Transverse colon (tissue), 3 donors: ENCODE data around the gene UBALD2.

Experiments used
- CTCF ChIP-seq, 5 experiments: fragments of 200-600 bp in 3 of 5; fragments of 450-650 bp in 2 of 5; sonication (generic) in 3 of 5; IDR thresholded peaks; 1 replicate in 2 of 5; 2 replicates in 3 of 5; pipeline ENCODE4 v1.5.1; 2016 to 2017; ENCODE audit warnings: antibody characterized with exemption in 5 of 5, inconsistent platforms in 3 of 5, mild to moderate bottlenecking in 2 of 5, moderate library complexity in 1 of 5
- POLR2A ChIP-seq: fragments of 450-650 bp; IDR thresholded peaks from one replicate; pipeline ENCODE4 v1.6.1; 2016; ENCODE audit warnings: antibody characterized with exemption, mild to moderate bottlenecking, moderate library complexity

DNA sequence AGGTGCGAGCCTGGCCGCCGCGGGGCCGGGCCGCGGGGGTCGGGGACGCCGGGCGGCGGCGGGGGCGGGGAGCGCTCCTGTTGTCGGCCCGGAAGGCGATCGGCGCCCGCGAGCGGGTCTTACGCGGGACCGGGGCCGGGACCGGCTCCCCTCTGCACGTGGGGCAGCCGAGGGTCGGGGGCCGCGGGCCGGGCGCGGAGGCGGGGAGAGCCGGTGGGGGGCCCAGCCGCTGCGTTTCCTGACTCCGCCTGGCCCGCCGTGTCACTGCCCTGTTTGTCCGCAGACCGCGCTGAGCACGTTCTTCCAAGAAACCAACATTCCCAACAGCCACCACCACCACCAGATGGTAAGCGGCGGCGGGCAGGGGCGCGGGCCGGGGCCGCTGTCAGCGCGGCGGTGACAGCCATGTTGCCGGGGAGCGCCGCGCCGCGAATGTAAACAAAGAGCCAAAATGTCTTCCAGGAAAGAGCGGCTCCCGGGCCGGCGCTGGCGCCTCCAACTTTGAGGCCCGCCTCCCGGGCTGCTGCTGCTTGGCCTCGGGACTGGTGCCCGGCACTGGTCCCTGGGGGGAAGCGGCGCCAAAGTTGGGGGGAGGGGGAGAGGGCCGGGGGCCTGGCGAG, 586 bp downstream of the UBALD2 start:
- no peak for TF ChIP-seq CTCF (IDR thresholded peaks at IDR 0.05)
- TF ChIP-seq POLR2A = no peak
